GM19463 (cell line): ENCODE measurements around the gene SSH2.
"Not testable (repeated sequence)": the region's sequence is repeated elsewhere in the genome, so short reads cannot be mapped to it uniquely, and the experiment has no call there.

Source experiments
- ATAC-seq: cut with Tn5 transposase; IDR thresholded peaks from one replicate; pipeline ENCODE4 v1.9.1; 2021; ENCODE audit warnings: mild to moderate bottlenecking, moderate library complexity; ENCODE audit not compliant: unreplicated experiment

SSH2 gene

DNA sequence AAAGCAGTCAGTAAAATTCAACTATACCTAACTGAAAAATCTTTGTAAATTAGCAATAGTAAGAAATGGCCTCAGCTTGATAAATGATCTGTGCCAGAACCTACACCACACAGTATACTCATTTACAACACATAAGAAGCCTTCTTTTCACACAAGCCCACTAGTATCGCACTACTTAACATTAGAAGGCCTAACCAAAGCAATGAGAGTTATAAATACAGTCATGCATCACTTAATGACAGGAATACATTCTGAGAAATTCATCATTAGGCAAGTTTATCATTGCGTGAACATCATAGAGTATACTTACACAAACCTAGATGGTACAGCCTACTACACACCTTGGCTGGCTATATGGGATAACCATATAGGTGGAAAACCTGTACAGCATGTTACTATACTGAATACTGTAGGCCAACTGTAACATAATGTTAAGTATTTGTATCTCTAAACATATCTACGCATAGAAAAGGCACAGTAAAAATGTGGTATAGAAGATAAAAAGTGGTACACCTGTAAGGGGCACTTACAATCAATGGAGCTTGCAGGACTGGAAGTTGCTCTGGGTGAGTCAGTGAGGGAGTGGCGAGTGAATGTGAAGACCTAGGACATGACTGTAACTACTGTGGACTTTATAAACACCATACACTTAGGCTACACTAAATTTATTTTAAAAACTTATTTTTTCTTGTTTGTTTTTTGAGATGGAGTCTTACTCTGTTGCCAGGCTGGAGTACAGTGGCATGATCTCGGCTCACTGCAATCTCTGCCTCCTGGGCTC lies 180.8 kb downstream of the SSH2 start:
- no peak for ATAC-seq

DNA sequence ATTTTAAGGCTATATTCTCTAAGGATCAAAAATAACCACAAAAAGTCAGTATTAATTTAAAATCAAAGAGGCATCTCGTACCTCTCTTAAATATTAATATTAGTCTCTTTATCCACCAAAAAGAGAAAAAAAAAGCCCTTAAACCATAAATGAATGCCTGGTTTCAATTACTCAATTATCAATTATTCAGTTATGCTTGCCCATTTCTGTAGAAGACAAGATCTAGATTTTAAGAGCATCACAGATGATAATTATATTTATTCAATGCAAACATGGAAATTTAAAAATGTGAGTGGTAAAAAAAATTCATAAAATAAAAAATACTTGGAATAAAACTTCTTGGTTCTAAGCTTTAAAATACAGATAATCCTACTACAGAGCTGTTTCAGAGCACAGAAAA lies 181.6 kb downstream of the SSH2 start:
- no peak for ATAC-seq

DNA sequence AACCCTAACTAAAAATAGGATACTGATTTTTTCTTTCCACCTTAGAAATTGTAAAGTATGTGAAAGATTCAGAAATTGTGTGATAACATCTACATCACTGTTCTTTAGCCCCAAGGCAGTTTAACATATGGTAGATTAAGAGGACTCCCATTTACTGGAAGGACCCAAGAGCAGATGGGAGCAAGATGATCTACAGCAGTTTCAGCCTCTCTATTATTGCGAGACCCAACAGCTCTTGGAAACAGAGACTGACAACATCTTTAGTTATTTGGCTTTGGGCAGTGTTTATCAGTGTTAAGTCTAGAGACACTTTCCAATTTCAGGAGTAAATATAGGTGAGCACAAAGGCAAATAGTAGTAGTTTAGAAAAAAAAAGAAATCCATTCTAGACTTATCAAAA lies 182.4 kb downstream of the SSH2 start:
- no peak for ATAC-seq

DNA sequence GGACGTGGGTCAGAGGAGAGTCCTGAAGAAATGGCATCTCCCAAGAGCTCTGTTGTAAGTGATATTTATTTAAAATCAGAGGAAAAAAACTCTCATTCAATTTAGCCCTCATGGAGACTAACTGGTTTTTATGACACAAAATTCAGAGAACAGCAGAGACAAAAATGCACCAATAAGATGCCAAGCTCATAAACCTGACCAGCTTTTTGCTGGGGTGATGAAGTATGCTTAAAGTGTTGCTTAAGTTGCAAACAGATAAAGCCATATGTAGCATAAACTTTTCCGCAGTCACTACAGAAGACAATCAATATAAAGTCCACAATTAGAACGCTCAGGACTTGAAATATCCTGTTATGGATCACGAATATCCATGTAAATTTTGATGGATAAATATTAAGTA lies 183.4 kb downstream of the SSH2 start:
- ATAC-seq: no peak

DNA sequence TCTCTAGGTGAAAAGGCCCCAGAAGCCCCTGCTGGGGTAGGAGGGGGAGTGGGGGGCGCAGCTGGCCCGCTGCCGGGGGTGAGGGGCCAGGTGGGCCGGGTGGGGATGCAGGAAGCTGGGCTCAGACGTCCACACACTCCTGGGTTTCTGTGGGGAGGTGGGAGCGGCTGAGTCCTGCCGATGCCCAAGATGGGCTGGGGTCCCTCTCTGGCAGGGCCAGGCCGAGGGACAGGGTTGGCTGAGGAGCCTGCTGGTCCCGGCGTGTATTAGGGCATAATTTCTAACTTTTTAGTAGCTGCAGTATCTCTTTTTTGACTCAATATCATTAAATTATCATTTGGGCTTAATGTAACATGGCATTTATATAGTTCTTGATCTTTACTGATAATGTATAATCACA lies 185.9 kb downstream of the SSH2 start:
- no peak for ATAC-seq

DNA sequence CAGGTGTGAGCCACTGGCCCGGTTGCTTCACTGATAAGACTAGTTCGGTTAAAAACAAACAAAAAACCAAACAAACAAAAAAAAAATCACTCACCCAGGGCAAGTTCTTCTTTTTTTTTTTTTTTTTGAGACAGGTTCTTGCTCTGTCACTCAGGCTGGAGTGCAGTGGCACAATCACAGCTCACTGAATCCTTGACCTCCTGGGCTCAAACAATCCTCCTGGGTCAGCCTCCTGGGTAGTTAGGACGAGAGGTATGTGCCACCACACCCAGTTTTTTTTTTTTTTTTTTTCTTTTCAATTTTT lies 187.9 kb downstream of the SSH2 start:
- no peak for ATAC-seq

DNA sequence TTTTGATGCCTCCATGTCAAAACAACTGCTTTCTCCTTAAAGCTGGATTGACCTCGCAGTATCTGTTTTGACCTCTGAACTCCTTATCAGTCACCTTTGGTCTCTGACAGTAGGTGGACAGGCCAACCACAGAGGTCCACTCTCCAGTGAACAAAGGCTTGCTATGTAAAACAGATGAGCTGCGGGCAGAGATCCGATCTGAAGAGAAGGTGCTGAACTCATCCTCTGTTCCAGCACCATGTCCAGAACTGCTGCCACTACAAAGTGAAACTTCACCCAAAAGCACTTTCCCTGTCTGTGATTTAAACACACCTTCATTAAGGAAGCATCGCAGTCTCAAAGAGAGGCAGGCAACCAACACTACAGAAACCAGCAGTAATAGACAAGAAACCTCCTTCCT lies 190.0 kb downstream of the SSH2 start:
- ATAC-seq: no peak

DNA sequence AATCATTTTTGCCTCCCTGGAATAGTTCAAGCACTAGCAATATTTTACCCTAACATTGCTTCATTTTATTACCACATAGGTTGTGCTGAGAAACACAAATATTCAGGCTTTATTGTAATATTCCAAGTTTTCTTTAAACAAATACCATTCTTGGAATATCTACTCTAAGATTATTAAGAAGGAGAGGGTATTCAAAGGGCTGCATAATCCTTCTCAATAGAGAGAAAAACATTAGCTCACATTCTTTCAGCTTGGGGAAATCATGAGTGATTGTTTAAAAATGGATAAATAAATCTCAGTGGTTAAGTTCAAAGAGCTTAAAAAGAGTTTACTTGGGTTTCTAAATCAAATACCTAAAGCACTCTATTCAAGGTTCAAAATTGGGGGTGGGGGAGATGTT lies 195.4 kb downstream of the SSH2 start:
- no peak for ATAC-seq

DNA sequence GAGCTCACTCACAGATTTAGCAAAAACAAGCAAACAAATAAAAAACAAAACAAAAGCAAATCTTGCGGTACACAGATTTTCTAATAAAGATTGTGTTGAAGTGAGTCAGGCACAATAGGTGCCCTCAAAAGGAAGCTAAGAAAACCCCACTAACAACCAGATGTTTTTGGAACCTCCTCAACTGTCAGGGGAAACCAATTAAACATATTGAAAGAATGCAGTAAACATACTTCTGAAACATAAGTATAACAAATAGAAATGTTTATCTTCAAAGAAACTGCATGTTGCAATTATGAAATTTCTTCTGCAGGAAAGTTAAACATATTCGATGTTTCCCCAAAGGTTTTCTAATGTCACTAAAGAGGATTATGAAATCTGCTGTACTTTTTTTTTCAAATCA lies 196.9 kb downstream of the SSH2 start:
- no peak for ATAC-seq

DNA sequence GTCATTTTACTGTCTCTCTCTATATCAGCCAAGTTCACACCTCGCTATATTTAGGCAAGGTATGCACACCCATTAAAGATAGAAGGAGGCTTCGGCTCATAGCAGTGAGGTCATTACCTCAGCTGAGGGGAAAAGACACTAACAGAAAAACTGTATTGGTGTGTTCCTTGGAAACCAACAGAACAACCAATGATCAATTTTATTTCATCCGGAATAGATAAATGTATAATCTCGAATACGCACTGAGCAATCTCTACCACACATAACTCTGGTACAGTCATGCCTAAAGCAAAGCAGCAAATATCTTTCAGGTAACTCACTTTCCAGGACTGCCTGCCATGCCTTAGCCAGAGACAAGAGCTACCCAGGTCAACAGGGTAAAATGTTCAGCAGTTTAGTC lies 197.4 kb downstream of the SSH2 start:
- ATAC-seq: no peak

DNA sequence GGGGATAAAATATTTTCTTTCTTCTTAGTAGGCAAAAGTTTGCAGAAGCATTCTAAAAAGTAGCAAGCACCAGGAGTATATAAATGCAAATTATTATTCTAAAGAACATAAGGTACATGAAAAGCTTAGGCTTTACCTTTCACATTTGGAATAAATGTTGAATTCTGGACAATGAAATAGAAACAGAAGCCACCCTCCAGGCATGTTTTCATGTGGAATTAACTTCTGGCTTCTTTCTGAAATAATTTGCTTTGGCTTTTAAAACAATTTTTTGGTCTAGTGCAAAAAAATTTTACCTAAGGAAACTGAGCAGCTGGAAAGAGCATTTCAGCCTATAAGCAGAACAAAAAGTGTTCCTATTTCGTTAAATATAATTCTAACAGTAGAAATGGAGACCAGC lies 197.8 kb downstream of the SSH2 start:
- ATAC-seq: no peak

DNA sequence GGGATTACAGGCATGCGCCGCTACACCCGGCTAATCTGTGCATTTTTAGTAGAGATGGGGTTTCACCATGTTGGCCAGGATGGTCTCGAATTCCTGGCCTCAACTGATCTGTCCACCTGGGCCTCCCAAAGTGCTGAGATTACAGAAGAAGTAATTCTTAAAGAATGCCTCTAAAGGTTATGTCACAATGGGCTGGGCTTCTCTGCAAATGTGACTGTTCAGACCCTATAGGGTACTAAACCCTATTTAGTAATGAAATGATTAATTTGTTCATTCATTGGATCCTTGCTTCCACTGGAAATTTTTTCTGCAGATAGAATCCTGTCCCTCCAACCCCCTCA lies 198.5 kb downstream of the SSH2 start:
- ATAC-seq: no peak

DNA sequence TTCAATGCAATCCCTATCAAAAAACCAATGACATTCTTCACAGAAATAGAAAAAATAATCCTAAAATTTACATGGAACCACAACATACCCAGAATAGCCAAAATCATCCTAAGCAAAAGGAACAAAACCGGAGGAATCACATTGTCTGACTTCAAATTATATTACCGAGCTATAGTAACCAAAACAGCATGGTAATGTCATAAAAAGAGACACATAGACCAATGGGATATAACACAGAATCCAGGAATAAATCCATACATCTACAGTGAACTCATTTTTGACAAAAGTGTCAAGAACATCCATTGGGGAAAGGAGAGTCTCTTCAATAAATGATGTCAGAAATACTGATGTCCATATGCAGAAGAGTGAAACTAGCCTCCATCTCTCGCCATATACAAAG lies 201.5 kb downstream of the SSH2 start:
- no peak for ATAC-seq

DNA sequence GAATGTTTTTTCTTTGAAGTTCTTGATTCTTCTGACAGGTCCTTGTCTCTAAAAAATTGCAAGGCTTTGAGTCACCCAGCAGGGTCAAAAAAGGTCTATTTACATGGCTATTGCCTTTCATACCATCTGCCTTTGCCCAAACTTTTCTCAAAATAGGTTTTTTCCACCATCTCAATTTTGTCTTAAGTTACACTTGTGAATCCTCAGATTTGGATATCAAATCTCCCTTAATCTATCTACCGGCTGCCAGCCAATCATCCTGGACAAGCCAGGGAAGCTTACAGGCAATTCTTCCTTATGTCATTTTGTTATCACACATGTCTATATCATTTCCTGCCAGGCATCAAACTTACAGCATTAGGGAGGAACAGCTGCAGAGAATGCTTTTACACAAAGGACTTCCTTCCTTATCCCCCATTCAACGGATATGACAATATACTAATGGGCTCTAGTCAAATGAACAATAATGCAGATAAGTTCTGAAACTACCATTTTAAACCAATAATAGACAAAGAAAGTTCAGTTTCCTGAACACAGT lies 203.2 kb downstream of the SSH2 start:
- ATAC-seq: no peak

DNA sequence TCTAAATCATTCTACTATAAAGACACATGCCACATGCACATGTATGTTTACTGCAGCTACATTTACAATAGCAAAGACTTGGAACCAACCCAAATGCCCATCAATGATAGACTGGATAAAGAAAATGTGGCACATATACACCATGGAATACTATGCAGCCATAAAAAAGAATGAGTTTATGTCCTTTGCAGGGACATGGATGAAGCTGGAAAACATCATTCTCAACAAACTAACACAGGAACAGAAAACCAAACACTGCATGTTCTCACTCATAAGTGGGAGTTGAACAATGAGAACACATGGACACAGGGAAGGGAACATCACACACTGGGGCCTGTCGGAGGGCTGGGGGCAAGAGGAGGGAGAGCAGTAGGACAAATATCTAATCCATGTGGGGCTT lies 204.6 kb downstream of the SSH2 start:
- ATAC-seq: not testable (repeated sequence)

DNA sequence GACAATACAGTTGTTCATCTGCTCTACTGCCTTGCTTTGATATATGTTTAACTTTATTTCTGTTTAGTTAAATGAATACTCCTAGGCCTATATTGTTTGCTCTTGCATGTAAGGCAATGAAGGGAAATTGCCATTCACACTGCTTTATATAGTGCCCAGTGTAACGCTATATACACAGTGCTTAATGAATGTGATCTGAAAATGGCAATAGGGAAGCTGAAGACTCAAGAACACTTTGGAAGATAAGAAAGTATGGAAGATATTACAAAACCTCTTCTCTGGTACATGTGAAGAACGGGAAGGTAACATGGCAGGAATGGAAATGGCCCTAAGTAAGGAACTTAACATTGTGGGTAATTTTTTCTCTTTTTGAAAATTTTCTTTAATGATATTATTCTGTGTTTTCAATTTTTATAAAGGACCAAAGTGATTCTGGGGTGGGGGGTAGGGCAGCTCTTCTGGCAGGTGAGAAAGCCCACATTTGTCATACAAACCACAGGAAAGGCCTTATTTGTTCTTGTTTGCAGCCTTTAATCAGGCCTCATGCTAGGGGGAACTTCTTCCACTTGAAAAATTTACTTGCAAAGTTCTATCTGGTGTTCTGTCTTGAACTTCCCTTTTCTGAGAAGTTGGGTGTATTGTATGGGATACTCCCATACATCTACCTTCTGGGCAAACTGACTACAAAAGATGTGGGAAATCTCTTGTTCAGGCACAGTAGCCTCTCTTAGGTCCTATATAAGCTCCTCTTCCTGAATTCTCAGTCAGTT lies 206.6 kb downstream of the SSH2 start:
- ATAC-seq: no peak

DNA sequence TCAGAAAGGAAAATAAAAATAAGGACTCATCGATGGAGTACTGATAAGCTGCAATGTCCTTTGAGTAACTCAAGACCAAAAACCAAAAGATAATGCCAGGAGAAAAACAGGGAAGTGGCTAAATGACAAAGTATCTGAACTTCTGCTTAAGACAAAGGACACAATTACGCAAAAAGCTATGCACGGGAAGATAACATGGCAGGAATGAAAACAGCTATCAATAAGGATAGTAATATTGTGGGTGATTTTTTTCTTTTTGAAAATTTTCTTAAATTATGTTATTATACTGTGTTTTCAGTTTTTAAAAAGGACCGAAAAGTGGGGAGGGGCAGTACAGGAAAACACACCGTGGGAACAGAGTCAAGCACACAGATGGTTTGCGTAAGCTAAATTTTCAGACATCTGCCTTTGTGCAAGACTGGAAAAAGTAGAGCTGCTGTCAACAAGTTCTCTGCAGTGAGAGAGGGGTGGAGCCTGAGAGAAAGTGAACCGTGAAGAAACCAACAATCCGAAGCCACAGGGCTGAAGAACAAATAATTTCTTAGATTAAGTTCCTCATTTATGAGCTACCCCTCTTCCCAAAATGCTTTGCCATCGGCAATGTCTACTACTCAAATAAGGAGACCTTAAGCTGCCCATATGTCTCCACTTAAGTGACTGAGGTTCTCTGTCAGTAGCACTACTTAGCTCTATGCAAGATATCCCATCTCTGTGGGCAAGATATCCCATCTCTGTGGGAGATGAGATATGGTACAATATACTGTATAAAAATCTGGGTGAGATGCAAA lies 207.4 kb downstream of the SSH2 start:
- peak; percentile 50 for ATAC-seq

DNA sequence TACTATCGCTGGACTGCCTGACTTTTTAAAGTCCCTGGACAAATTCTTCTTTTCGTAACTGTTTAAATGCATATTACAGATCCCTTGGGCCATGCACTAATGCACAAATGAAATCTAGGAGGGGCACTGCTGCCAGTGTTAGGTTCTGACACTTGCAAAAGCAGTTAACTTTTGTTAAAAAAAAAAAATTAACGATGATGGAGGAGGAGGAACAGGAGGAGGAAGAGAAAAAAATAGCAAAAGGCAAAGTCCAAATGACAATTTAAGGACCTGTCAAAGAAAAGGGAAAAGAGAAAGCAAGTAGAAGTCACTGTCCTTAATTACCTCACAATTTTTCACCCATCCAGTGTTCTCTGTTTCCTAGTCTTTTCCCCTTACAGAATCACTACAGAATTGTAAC lies 209.5 kb downstream of the SSH2 start:
- ATAC-seq: no peak

DNA sequence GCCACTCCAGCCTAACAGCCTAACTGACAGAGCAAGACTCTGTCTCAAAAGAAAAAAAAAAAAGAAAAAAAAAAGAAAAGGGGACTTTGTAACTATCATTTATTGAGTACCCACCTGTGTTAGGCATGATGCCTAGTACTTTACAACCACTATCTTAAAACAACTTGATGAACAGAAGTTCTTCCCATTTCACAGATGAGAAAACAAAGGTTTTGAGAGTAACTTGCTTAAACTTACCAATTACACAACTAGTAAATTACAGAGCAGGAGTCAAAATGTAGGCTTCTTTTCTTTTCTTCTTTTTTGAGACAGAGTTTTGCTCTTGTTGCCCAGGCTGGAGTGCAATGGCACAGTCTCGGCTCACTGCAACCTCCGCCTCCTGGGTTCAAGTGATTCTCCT lies 210.6 kb downstream of the SSH2 start:
- no peak for ATAC-seq

DNA sequence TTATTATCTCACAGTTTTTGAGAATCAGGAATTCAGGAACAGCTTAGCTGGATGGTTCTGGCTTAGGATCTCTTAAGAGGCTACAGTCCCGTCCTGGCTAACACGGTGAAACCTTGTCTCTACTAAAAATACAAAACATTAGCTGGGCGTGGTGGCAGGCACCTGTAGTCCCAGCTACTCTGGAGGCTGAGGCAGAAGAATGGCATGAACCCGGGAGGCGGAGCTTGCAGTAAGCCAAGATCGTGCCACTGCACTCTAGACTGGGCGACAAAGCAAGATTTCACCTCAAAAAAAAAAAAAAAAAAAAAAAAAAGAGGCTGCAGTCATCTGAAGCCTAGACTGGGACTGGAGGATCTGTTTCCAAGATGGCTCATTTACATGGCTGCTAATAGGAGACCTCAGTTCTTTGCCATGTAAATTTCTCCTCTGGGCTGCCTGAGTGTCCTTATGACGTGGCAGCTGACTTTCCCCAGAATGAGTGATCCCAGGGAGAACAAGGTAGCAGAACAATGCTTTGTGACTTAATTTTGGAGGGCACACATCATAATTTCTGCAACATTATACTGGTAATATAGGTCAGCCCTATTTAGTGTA lies 211.5 kb downstream of the SSH2 start:
- no peak for ATAC-seq

DNA sequence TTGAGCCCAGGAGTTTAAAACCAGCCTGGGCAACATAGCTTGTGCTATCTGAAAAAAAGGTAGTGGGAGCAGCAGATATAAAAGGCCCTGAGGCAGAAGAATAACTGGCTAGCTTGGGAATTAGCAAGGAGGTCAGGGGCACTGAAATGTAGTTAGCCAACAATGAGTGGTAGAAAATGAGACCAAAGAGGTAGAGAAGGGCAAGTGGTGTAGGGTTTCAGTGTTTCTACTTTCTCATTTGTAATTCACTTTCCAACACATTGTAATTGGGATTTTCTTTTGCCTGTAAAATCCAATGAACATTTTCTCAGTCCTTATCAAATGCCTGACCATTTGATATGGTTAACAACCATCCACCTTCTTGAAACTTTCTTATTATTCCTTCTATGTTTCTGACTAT lies 212.2 kb downstream of the SSH2 start:
- no peak for ATAC-seq
